ENCODE data around the gene ARHGAP31.

ARHGAP31 gene

GRCh38 chr3:119338754-119339153, 44.6 kb downstream of the ARHGAP31 start:
- TF ChIP-seq REST (IDR thresholded peaks at IDR 0.05; ENCODE audit: insufficient read depth in 1 of 2, low read depth in 2 of 2, low read length in 2 of 2) (no peak), POLR2AphosphoS5 (IDR thresholded peaks at IDR 0.05; ENCODE audit: low read depth, low read length) (no peak), SIN3A (IDR thresholded peaks at IDR 0.05; ENCODE audit: borderline replicate concordance, insufficient read depth, low read length) (no peak), TAF1 (IDR thresholded peaks at IDR 0.05; ENCODE audit: borderline replicate concordance, insufficient read depth, low read length) (no peak), FOXP2 (optimal IDR thresholded peaks at IDR 0.05; ENCODE audit: borderline replicate concordance, extremely low read depth, extremely low read length, insufficient read depth) (no peak)

GRCh38 chr3:119340014-119340413, 45.8 kb downstream of the ARHGAP31 start:
- TF ChIP-seq SIN3A (IDR thresholded peaks at IDR 0.05; ENCODE audit: borderline replicate concordance, insufficient read depth, low read length) (no peak), FOXP2 (optimal IDR thresholded peaks at IDR 0.05; ENCODE audit: borderline replicate concordance, extremely low read depth, extremely low read length, insufficient read depth) (no peak), POLR2AphosphoS5 (IDR thresholded peaks at IDR 0.05; ENCODE audit: low read depth, low read length) (no peak), REST (IDR thresholded peaks at IDR 0.05; ENCODE audit: insufficient read depth in 1 of 2, low read depth in 2 of 2, low read length in 2 of 2) (no peak), TAF1 (IDR thresholded peaks at IDR 0.05; ENCODE audit: borderline replicate concordance, insufficient read depth, low read length) (no peak)

- TF ChIP-seq TAF1 (IDR thresholded peaks at IDR 0.05; ENCODE audit: borderline replicate concordance, insufficient read depth, low read length) = no peak
- no peak for TF ChIP-seq POLR2AphosphoS5 (IDR thresholded peaks at IDR 0.05; ENCODE audit: low read depth, low read length)
- TF ChIP-seq SIN3A (IDR thresholded peaks at IDR 0.05; ENCODE audit: borderline replicate concordance, insufficient read depth, low read length) = no peak
- TF ChIP-seq REST (IDR thresholded peaks at IDR 0.05; ENCODE audit: insufficient read depth in 1 of 2, low read depth in 2 of 2, low read length in 2 of 2) = no peak
- no peak for TF ChIP-seq FOXP2 (optimal IDR thresholded peaks at IDR 0.05; ENCODE audit: borderline replicate concordance, extremely low read depth, extremely low read length, insufficient read depth)
Observed at GRCh38 chr3:119340446-119340845, 46.3 kb downstream of the ARHGAP31 start.

- no peak for TF ChIP-seq FOXP2 (optimal IDR thresholded peaks at IDR 0.05; ENCODE audit: borderline replicate concordance, extremely low read depth, extremely low read length, insufficient read depth)
- TF ChIP-seq POLR2AphosphoS5 (IDR thresholded peaks at IDR 0.05; ENCODE audit: low read depth, low read length) = no peak
- TF ChIP-seq REST (IDR thresholded peaks at IDR 0.05; ENCODE audit: insufficient read depth in 1 of 2, low read depth in 2 of 2, low read length in 2 of 2) = no peak
- TF ChIP-seq SIN3A (IDR thresholded peaks at IDR 0.05; ENCODE audit: borderline replicate concordance, insufficient read depth, low read length) = no peak
- no peak for TF ChIP-seq TAF1 (IDR thresholded peaks at IDR 0.05; ENCODE audit: borderline replicate concordance, insufficient read depth, low read length)
Observed at GRCh38 chr3:119342176-119342575, 48.0 kb downstream of the ARHGAP31 start.

- TF ChIP-seq SIN3A (IDR thresholded peaks at IDR 0.05; ENCODE audit: borderline replicate concordance, insufficient read depth, low read length) (no peak), POLR2AphosphoS5 (IDR thresholded peaks at IDR 0.05; ENCODE audit: low read depth, low read length) (no peak), FOXP2 (optimal IDR thresholded peaks at IDR 0.05; ENCODE audit: borderline replicate concordance, extremely low read depth, extremely low read length, insufficient read depth) (no peak), TAF1 (IDR thresholded peaks at IDR 0.05; ENCODE audit: borderline replicate concordance, insufficient read depth, low read length) (no peak), REST (IDR thresholded peaks at IDR 0.05; ENCODE audit: insufficient read depth in 1 of 2, low read depth in 2 of 2, low read length in 2 of 2) (no peak)
Observed at GRCh38 chr3:119343719-119344118, 49.5 kb downstream of the ARHGAP31 start.

Data from PFSK-1 (cell line).